GF-D8 (cell line): Measurements from ENCODE around the gene NHP2.
A peak's percentile ranks its signal among the peaks of the same experiment; 100 is the strongest.
"Not testable (repeated sequence)": the region's sequence is repeated elsewhere in the genome, so short reads cannot be mapped to it uniquely, and the experiment has no call there.

Experiments used
- DNase-seq: peaks from one replicate; lab custom pipeline; 2025; lab: John Stamatoyannopoulos, UW

The NHP2 gene

GRCh38 chr5:178130576-178131445 is 22.9 kb downstream of the NHP2 start, which contains the start of gene RMND5B:
TSS of gene RMND5B (plus strand) at chr5:178131014. CDS start at chr5:178138120, 7,106 bp downstream.
- DNase-seq = peak; percentile 50

- not testable (repeated sequence) for DNase-seq
Observed at GRCh38 chr5:178130234-178130575, 23.5 kb downstream of the NHP2 start.

GRCh38 chr5:178129296-178129695 is 24.4 kb downstream of the NHP2 start:
- DNase-seq = no peak

- DNase-seq = not testable (repeated sequence)
Observed at GRCh38 chr5:178127300-178128009, 26.2 kb downstream of the NHP2 start.

- DNase-seq = no peak
Observed at GRCh38 chr5:178126556-178126955, 27.1 kb downstream of the NHP2 start.

GRCh38 chr5:178125253-178125906 is 28.3 kb downstream of the NHP2 start:
- no peak for DNase-seq

GRCh38 chr5:178123966-178124925 is 29.4 kb downstream of the NHP2 start:
- no peak for DNase-seq

- DNase-seq = no peak
Observed at GRCh38 chr5:178123094-178123965, 30.4 kb downstream of the NHP2 start.

- no peak for DNase-seq
Observed at GRCh38 chr5:178122346-178122745, 31.3 kb downstream of the NHP2 start.

GRCh38 chr5:178121391-178122276 is 32.1 kb downstream of the NHP2 start:
- DNase-seq = no peak

GRCh38 chr5:178120607-178121357 is 32.9 kb downstream of the NHP2 start:
- peak; percentile 6 for DNase-seq

- DNase-seq = no peak
Observed at GRCh38 chr5:178119915-178120606, 33.6 kb downstream of the NHP2 start.

GRCh38 chr5:178117923-178118701 is 35.6 kb downstream of the NHP2 start:
- peak; percentile 29 for DNase-seq

- no peak for DNase-seq
Observed at GRCh38 chr5:178116143-178116885, 37.4 kb downstream of the NHP2 start.

- DNase-seq = no peak
Observed at GRCh38 chr5:178115814-178116142, 37.9 kb downstream of the NHP2 start.

GRCh38 chr5:178115136-178115813 is 38.4 kb downstream of the NHP2 start:
- no peak for DNase-seq
